RWPE1 (cell line): ENCODE measurements around the gene ZNF670.

ENCODE experiments used
- CTCF ChIA-PET: fragments of 350-600 bp; sonication (Branson Sonifier 250); formaldehyde crosslinking; extraction: SDS; loops from one replicate; lab custom pipeline; 2021; lab: Yijun Ruan, JAX
- POLR2A ChIA-PET: fragments of 400-600 bp; formaldehyde crosslinking; extraction: SDS; loops from one replicate; lab custom pipeline; 2020; ENCODE audit warnings: antibody characterized with exemption; ENCODE audit not compliant: low non-redundant PET; lab: Yijun Ruan, JAX
- DNase-seq: peaks from one replicate; pipeline ENCODE4 v3.0.0; 2012; ENCODE audit warnings: low spot score
- H3K27ac ChIP-seq: fragments of 450-650 bp; 2 replicates; pipeline ENCODE4 v1.5.1; 2017
- TF ChIP-seq, protein P1 (sequence below): fragments of 450-650 bp; conservative IDR thresholded peaks from 2 replicates; pipeline ENCODE4 v1.5.1; 2017; ENCODE audit warnings: low read depth, mild to moderate bottlenecking

Gene ZNF670

DNA sequence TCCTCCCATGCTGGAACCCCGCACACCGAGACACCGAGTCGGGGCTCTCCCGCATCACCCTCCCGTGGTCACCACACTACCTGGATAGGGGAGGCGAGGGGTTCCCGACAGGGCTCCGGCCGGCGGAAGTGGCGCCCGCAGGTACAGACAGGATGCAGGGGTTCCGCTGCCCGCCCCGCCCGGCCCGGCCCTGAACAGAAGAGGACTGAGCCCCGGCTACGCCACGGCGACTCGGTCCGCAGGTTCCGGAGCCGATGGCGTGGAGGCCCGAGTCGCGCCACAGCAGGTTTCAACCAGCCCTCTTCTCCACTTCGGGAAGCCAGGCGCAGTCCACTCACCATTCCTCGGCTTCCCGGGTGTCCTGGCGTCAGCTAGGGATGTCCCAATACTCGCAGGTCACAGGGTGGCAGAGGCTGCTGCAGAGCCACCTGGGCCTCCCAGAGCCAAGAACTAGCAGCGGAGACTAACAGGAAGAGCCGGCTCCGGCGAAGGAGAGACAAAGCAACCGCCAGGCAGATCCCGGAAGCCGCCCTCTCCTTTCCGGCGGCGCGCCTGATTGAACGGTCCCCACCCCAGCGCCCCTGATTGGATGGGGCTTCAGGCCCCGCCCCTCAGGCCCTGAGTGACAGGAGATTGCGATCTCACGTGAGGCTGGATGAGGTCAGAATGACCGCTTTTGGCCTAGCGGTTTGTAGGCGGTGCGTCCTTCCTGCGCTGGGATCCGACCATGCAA, 25.4 kb upstream of the ZNF670 start, which contains the start of gene ZNF669:
ZNF669 (minus strand) TSS at position 498 of the 733 bp plus-strand sequence; CDS start at position 341, 157 bp downstream.
- POLR2A ChIA-PET: no interaction called here
- TF ChIP-seq, protein P1, sequence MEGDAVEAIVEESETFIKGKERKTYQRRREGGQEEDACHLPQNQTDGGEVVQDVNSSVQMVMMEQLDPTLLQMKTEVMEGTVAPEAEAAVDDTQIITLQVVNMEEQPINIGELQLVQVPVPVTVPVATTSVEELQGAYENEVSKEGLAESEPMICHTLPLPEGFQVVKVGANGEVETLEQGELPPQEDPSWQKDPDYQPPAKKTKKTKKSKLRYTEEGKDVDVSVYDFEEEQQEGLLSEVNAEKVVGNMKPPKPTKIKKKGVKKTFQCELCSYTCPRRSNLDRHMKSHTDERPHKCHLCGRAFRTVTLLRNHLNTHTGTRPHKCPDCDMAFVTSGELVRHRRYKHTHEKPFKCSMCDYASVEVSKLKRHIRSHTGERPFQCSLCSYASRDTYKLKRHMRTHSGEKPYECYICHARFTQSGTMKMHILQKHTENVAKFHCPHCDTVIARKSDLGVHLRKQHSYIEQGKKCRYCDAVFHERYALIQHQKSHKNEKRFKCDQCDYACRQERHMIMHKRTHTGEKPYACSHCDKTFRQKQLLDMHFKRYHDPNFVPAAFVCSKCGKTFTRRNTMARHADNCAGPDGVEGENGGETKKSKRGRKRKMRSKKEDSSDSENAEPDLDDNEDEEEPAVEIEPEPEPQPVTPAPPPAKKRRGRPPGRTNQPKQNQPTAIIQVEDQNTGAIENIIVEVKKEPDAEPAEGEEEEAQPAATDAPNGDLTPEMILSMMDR: no peak
- peak; percentile 96 for DNase-seq
- peak within 1 kb of the TSS; percentile 95 for H3K27ac ChIP-seq
- CTCF ChIA-PET: interaction anchor here (0.6 kb wide), 1 partner anchor 25 kb away, joined by 5 read pairs; the partner anchor contains the start of gene ZNF670

DNA sequence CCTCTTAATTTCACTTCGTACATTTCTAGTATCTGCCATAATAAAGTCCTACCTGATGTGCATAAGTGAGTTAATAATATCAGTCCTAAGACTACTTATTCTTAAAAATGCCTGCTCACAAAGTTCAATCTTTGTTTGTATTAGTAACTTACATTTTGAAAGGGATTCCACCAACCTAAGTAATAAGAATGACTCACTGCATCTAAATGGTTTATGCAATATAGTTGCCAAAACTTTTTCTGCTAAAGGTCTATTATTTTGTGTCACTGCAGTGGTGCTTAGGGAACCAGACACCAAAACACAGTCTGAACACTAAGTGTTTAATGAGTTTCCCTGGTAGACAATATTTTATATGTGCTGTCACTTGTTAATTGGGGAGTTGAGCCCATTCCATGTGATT, 23.8 kb upstream of the ZNF670 start:
- ChIA-PET POLR2A (no interaction called here), CTCF (no interaction called here)
- DNase-seq: no peak
- TF ChIP-seq, protein P1: no peak
- H3K27ac ChIP-seq: no peak overlapping the region

GRCh38 chr1:247100676-247101279, 22.2 kb upstream of the ZNF670 start:
- TF ChIP-seq, protein P1: no peak
- no peak overlapping the region for H3K27ac ChIP-seq
- CTCF ChIA-PET: no interaction called here
- POLR2A ChIA-PET: no interaction called here
- no peak for DNase-seq

- H3K27ac ChIP-seq: no peak overlapping the region
- POLR2A ChIA-PET: no interaction called here
- TF ChIP-seq, protein P1: no peak
- DNase-seq: no peak
- CTCF ChIA-PET: no interaction called here
Measured at GRCh38 chr1:247096958-247097357, 18.3 kb upstream of the ZNF670 start.

DNA sequence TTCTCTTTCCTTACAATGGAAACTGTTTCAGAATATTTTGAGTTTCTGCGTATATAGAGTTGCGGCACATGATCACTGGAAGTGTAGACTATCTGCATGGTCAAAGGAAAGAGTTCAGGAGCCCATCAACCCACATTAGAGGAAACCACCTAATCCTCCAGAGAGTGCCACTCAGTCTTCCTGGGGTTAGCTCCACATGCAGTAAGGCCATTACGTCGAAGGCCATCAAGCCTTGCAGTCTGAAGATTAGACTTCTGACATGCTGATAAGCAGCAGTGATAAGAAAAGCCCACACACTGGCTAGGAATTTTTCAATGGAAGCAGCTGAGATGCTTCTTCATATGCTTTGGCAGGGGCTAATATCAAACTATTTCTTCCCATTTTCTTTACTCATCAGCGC, 17.9 kb upstream of the ZNF670 start:
- CTCF ChIA-PET: no interaction called here
- POLR2A ChIA-PET: no interaction called here

DNA sequence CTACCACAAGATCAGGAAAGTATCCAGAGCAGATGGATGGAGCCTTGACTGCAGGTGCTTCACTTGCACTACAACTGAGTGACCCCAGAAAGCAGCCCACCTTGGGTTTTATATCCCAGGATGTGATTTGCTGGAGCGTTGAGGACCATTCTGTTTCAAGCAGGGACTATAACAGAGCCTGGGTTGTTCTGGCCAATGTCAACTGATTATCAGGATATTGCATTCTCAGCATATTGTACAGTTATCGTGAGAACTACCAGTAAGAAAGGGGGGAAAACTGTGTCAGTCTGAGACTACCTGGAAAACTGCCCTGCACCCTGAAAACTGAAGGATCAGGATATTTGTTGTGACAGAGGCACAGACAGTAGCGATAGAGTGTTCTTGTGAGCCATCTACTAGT, 17.5 kb upstream of the ZNF670 start:
- POLR2A ChIA-PET: no interaction called here
- DNase-seq: no peak
- CTCF ChIA-PET: no interaction called here
- no peak overlapping the region for H3K27ac ChIP-seq
- TF ChIP-seq, protein P1: no peak

More for the DNA sequence above, 17.9 kb upstream of the ZNF670 start:
- no peak overlapping the region for H3K27ac ChIP-seq
- DNase-seq: no peak
- TF ChIP-seq, protein P1: no peak
